ENCODE data around the gene ROBO1.

- no peak for TF ChIP-seq POLR2A (IDR thresholded peaks at IDR 0.05; ENCODE audit: low read length)
- TF ChIP-seq GATA1 (IDR thresholded peaks at IDR 0.05; ENCODE audit: low read depth, low read length), result no peak
Measured at GRCh38 chr3:78830470-78830869, 937.3 kb downstream of the ROBO1 start.
